ENCODE measurements around the gene DERL2. TPM values are rescaled to one million over a fixed set of nuclear protein-coding genes. Genes with fewer than 3 reads are reported as not detected.

Gene DERL2
- total and polyA plus RNA-seq, 7 experiments from 2014 or later, result 50.2 to 84.4 (median 72.0) TPM

DNA sequence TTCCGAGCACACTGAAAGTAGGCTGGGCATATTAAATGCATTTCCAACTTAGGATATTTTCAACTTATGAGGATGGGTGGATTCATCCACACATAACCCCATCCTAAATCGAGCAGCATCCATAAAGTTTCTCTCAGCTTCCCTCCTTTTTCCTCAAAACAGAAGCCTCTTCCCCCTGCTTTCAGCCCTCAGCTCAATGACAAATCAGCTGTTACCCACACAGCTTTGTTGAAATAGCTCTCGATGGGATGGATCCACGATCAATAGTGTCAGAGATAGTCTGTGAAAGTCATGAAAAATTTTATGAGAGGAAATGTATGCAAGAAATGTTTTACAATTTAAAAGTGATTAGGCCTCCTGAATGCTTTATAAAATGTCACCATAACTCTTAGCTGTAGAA is 19.7 kb downstream of the DERL2 start:
- peaks cover 33 to 50% (median 43%) of the 10 kb centered on the region in 7 donors for H3K4me1 Mint-ChIP-seq
- POLR2A ChIA-PET, result interaction anchor here (0.6 to 0.8 kb wide), 2 partner anchors 16 to 19 kb away, joined by 3 read pairs; no protein-coding TSS in a partner anchor
- DNase-seq, result no peak
- Histone ChIP-seq H3K27me3 (ENCODE audit: control insufficient read depth in 2 of 2, insufficient read depth in 2 of 2, low read length in 2 of 2) (no peaks in the 10 kb centered on the region), H3K4me1 (ENCODE audit: control insufficient read depth in 2 of 2, insufficient read depth in 2 of 2, low read length in 2 of 2) (peaks cover 11 to 12% of the 10 kb centered on the region in 2 donors), H3K27ac (ENCODE audit: low read depth, low read length) (no peak overlapping the region), H3K9me3 (ENCODE audit: control insufficient read depth in 2 of 3, low read length in 3 of 3) (no peaks in the 10 kb centered on the region), H3K36me3 (ENCODE audit: control insufficient read depth in 2 of 3, insufficient read depth in 3 of 3, low read length in 3 of 3) (peaks cover 0 to 13% (median 0%) of the 10 kb centered on the region in 3 experiments), H3K4me3 (ENCODE audit: low read length) (no peak overlapping the region)
- CTCF ChIA-PET, result interaction anchor here (0.6 kb wide), 1 partner anchor 130 kb away, joined by 4 read pairs; no protein-coding TSS in a partner anchor
- H3K27ac Mint-ChIP-seq, result peak overlapping the region in 1 of 9 donors; percentile 17
- H3K9me3 Mint-ChIP-seq, result no peaks in the 10 kb centered on the region
- H3K36me3 Mint-ChIP-seq, result peaks cover 0 to 8% (median 4%) of the 10 kb centered on the region in 5 donors
- peak overlapping the region in 5 of 10 donors; percentile 7 to 95 (median 59) for H3K4me3 Mint-ChIP-seq
- intact Hi-C loops (cut with micrococcal nuclease), result loop anchor here in 1 of 2 donors (2.0 kb wide), 1 partner anchor 275 kb away; the partner anchor contains the start of gene ZNF594
- ATAC-seq, result no peak
- no peaks in the 10 kb centered on the region for H3K27me3 Mint-ChIP-seq

DNA sequence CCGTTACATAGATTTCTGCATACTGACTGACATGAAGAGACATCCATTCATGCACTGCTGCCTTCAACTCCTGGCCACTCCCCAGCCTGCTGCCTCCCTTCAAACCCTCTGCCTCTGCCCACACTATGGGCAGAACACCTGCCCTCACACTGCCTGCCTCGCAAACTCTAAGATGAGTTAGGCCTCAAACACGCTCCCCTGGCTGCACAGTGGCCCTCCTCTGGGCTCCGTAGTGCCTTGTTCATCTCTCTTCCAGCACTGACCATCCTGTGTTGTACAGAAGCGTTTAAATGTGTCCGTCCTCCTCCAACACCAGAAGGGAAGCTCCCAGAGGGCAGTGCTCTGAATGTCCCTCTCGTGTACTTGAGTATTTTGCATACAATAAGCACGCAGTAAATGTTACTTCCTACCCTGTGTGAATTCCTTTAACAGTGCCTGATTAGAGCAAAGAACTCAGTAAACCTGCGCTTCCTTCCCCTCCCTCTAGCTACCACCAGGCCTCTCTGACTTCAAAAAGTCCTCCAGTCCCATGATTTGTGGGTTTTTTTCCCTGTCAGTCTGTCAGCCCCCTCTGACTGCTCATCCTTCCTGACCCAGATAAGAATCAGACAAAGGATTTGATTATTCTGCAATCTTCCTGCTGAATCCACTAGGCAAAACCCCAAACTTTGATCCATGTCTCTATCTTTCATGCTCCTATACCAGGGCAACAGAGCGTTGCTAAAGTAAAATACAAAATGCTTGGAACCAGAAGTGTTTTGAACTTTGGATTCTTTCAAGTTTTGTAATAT is 21.1 kb downstream of the DERL2 start:
- ChIA-PET CTCF (interaction anchor here (0.9 kb wide), 1 partner anchor 25 kb away, joined by 3 read pairs; no protein-coding TSS in a partner anchor), POLR2A (no interaction called here)
- Mint-ChIP-seq H3K9me3 (no peaks in the 10 kb centered on the region), H3K36me3 (peaks cover 4 to 13% (median 9%) of the 10 kb centered on the region in 5 donors), H3K4me3 (no peak overlapping the region), H3K4me1 (peaks cover 33 to 48% (median 43%) of the 10 kb centered on the region in 7 donors), H3K27me3 (no peaks in the 10 kb centered on the region), H3K27ac (peak overlapping the region in 3 of 9 donors; percentile 1 to 63 (median 36))
- Histone ChIP-seq H3K27me3 (ENCODE audit: control insufficient read depth in 2 of 2, insufficient read depth in 2 of 2, low read length in 2 of 2) (no peaks in the 10 kb centered on the region), H3K27ac (ENCODE audit: low read depth, low read length) (no peak overlapping the region), H3K4me1 (ENCODE audit: control insufficient read depth in 2 of 2, insufficient read depth in 2 of 2, low read length in 2 of 2) (peaks cover 11 to 12% of the 10 kb centered on the region in 2 donors), H3K36me3 (ENCODE audit: control insufficient read depth in 2 of 3, insufficient read depth in 3 of 3, low read length in 3 of 3) (peaks cover 0 to 26% (median 0%) of the 10 kb centered on the region in 3 experiments), H3K4me3 (ENCODE audit: low read length) (no peak overlapping the region), H3K9me3 (ENCODE audit: control insufficient read depth in 2 of 3, low read length in 3 of 3) (no peaks in the 10 kb centered on the region)
- ATAC-seq (no peak), DNase-seq (no peak)
- intact Hi-C loops (cut with micrococcal nuclease), result no loop called here

DNA sequence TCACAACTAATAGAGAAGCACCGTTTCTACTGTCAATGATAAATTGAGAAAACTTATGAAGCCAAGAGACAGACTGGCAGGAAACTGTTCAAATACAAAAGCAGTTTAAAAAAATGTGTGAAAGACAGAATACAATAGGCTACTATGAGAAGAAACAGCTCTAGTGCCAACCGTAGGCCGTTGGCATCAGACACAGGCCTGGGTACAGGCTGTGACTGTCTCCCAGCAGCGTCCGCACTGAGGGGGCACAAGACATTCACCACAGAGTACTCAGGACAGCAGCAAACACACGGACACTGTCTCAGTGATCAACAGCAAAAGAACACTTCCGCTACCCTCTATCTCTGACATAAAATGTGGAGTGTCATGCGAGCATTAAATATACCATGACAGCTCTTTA is 39.2 kb downstream of the DERL2 start:
- no peak for ATAC-seq
- no peaks in the 10 kb centered on the region for H3K9me3 Mint-ChIP-seq
- H3K4me3 Mint-ChIP-seq, result no peak overlapping the region
- H3K4me1 Mint-ChIP-seq, result peaks cover 0 to 2% (median 0%) of the 10 kb centered on the region in 7 donors
- Histone ChIP-seq H3K36me3 (ENCODE audit: control insufficient read depth in 2 of 3, insufficient read depth in 3 of 3, low read length in 3 of 3) (peaks cover 0 to 58% (median 7%) of the 10 kb centered on the region in 3 experiments), H3K4me3 (ENCODE audit: low read length) (no peak overlapping the region), H3K27ac (ENCODE audit: low read depth, low read length) (no peak overlapping the region), H3K27me3 (ENCODE audit: control insufficient read depth in 2 of 2, insufficient read depth in 2 of 2, low read length in 2 of 2) (no peaks in the 10 kb centered on the region), H3K4me1 (ENCODE audit: control insufficient read depth in 2 of 2, insufficient read depth in 2 of 2, low read length in 2 of 2) (no peaks in the 10 kb centered on the region), H3K9me3 (ENCODE audit: control insufficient read depth in 2 of 3, low read length in 3 of 3) (no peaks in the 10 kb centered on the region)
- intact Hi-C loops (cut with micrococcal nuclease), result no loop called here
- H3K27ac Mint-ChIP-seq, result no peak overlapping the region
- no peak for DNase-seq
- CTCF ChIA-PET, result no interaction called here
- H3K36me3 Mint-ChIP-seq, result peaks cover 9 to 47% (median 19%) of the 10 kb centered on the region in 5 donors
- H3K27me3 Mint-ChIP-seq, result no peaks in the 10 kb centered on the region
- POLR2A ChIA-PET, result interaction anchor here (0.6 kb wide), 1 partner anchor 1194 kb away, joined by 3 read pairs; the partner anchor contains the start of gene TXNDC17

DNA sequence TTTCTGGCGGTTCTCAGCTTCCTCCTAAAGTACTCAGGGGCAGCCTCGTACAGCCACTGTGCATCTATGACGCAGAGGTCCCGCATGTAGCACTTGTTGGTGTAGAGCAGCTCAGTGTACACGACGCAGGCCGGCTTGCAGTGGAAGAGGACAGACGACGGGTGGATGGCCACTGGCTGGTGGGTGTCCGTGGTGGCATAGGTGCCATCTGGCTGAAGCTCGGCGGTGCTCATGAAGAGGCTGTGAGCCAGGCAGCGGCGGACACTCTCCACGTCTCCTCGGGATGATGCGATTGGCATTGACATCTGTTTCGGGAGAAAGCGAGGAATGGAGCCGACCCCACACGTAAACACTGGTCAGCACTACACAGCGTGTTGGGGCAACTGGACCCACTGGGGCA is 41.8 kb downstream of the DERL2 start:
- no peaks in the 10 kb centered on the region for H3K9me3 Mint-ChIP-seq
- ATAC-seq (no peak), DNase-seq (no peak)
- H3K27ac Mint-ChIP-seq, result peak overlapping the region in 1 of 9 donors; percentile 10
- ChIA-PET POLR2A (no interaction called here), CTCF (interaction anchor here (0.6 kb wide), 3 partner anchors 56 to 1577 kb away, joined by 3 to 4 read pairs (median 3); no protein-coding TSS in a partner anchor)
- H3K4me3 Mint-ChIP-seq, result no peak overlapping the region
- Histone ChIP-seq H3K27ac (ENCODE audit: low read depth, low read length) (no peak overlapping the region), H3K4me3 (ENCODE audit: low read length) (no peak overlapping the region), H3K36me3 (ENCODE audit: control insufficient read depth in 2 of 3, insufficient read depth in 3 of 3, low read length in 3 of 3) (peaks cover 0 to 43% (median 7%) of the 10 kb centered on the region in 3 experiments), H3K4me1 (ENCODE audit: control insufficient read depth in 2 of 2, insufficient read depth in 2 of 2, low read length in 2 of 2) (peaks cover 7% of the 10 kb centered on the region in 2 donors), H3K9me3 (ENCODE audit: control insufficient read depth in 2 of 3, low read length in 3 of 3) (no peaks in the 10 kb centered on the region), H3K27me3 (ENCODE audit: control insufficient read depth in 2 of 2, insufficient read depth in 2 of 2, low read length in 2 of 2) (no peaks in the 10 kb centered on the region)
- H3K4me1 Mint-ChIP-seq, result peaks cover 3 to 14% (median 7%) of the 10 kb centered on the region in 7 donors
- intact Hi-C loops (cut with micrococcal nuclease), result no loop called here
- H3K36me3 Mint-ChIP-seq, result peaks cover 4 to 37% (median 18%) of the 10 kb centered on the region in 5 donors
- H3K27me3 Mint-ChIP-seq, result no peaks in the 10 kb centered on the region

DNA sequence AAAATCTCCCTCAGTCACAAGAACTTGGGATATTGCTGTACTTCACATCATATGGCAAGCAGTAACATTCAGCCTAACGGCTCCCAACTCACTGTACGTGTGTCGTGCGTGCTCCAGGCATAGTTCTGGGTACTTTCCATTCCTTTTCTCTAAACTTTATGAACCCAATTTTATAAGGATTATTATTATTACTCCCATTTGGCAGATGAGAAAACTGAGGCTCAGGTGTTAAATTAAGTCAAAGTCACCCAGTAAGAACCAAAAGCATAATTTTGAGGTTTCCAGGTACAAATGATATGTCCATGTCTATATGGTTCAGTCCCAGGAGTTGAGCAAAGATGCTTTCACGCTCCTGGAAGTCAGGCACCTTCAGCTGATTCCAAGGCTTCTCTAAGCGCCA is 42.2 kb downstream of the DERL2 start:
- Mint-ChIP-seq H3K4me1 (peaks cover 3 to 15% (median 10%) of the 10 kb centered on the region in 7 donors), H3K27me3 (no peaks in the 10 kb centered on the region), H3K4me3 (no peak overlapping the region), H3K36me3 (peaks cover 4 to 34% (median 17%) of the 10 kb centered on the region in 5 donors), H3K9me3 (no peaks in the 10 kb centered on the region), H3K27ac (no peak overlapping the region)
- no peak for DNase-seq
- H3K27ac ChIP-seq (ENCODE audit: low read depth, low read length), result no peak overlapping the region
- no peaks in the 10 kb centered on the region for H3K27me3 ChIP-seq (ENCODE audit: control insufficient read depth in 2 of 2, insufficient read depth in 2 of 2, low read length in 2 of 2)
- H3K9me3 ChIP-seq (ENCODE audit: control insufficient read depth in 2 of 3, low read length in 3 of 3), result no peaks in the 10 kb centered on the region
- intact Hi-C loops (cut with micrococcal nuclease), result no loop called here
- no peak for ATAC-seq
- H3K4me3 ChIP-seq (ENCODE audit: low read length), result no peak overlapping the region
- peaks cover 0 to 43% (median 7%) of the 10 kb centered on the region in 3 experiments for H3K36me3 ChIP-seq (ENCODE audit: control insufficient read depth in 2 of 3, insufficient read depth in 3 of 3, low read length in 3 of 3)
- CTCF ChIA-PET, result interaction anchor here (0.6 kb wide), 2 partner anchors 351 to 1578 kb away, joined by 3 to 4 read pairs; no protein-coding TSS in a partner anchor
- peaks cover 8% of the 10 kb centered on the region in 2 donors for H3K4me1 ChIP-seq (ENCODE audit: control insufficient read depth in 2 of 2, insufficient read depth in 2 of 2, low read length in 2 of 2)
- POLR2A ChIA-PET, result no interaction called here

DNA sequence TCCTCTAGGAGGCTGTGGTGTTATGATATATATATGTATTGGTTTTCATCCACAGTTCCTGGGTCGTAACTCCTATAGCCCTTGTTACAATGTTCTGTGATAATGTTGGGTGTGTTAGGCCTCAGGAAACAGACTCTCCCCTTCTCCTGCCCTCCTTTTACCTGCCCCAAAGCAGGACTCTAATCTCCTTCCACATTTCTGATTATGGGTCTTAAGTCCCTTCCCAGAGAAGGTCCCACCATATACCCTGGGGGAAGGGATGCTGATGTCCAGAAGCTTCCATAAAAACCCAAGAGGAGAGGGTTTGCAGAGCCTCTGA is 46.6 kb downstream of the DERL2 start:
- peaks cover 0 to 27% (median 8%) of the 10 kb centered on the region in 5 donors for H3K36me3 Mint-ChIP-seq
- intact Hi-C loops (cut with micrococcal nuclease), result loop anchor here (1.0 to 2.0 kb wide), 9 partner anchors 20 to 248 kb away; partner anchors contain the start of genes DERL2 (in 2 of the 2), MIS12 (in 2 of the 2), NUP88 (in 2 of the 2) and RABEP1 (in 2 of the 2)

More for the DNA sequence above, 46.6 kb downstream of the DERL2 start:
- Histone ChIP-seq H3K4me3 (ENCODE audit: low read length) (peak overlapping the region; percentile 80), H3K27ac (ENCODE audit: low read depth, low read length) (peak overlapping the region; percentile 89), H3K9me3 (ENCODE audit: control insufficient read depth in 2 of 3, low read length in 3 of 3) (no peaks in the 10 kb centered on the region), H3K4me1 (ENCODE audit: control insufficient read depth in 2 of 2, insufficient read depth in 2 of 2, low read length in 2 of 2) (peaks cover 19 to 28% of the 10 kb centered on the region in 2 donors), H3K36me3 (ENCODE audit: control insufficient read depth in 2 of 3, insufficient read depth in 3 of 3, low read length in 3 of 3) (peaks cover 0 to 35% (median 10%) of the 10 kb centered on the region in 3 experiments), H3K27me3 (ENCODE audit: control insufficient read depth in 2 of 2, insufficient read depth in 2 of 2, low read length in 2 of 2) (no peaks in the 10 kb centered on the region)
- no peaks in the 10 kb centered on the region for H3K9me3 Mint-ChIP-seq
- peaks cover 16 to 43% (median 37%) of the 10 kb centered on the region in 7 donors for H3K4me1 Mint-ChIP-seq
- peak overlapping the region; percentile 90 to 98 (median 94) for H3K27ac Mint-ChIP-seq
- ChIA-PET CTCF (interaction anchor here (0.6 to 2.4 kb wide), 15 partner anchors 9 to 248 kb away, joined by 3 to 9 read pairs (median 3); partner anchors contain the start of genes DHX33, NUP88, RPAIN and ZNF594), POLR2A (interaction anchor here (0.6 to 5.5 kb wide), 13 partner anchors 9 to 226 kb away, joined by 3 to 46 read pairs (median 3); partner anchors contain the start of genes DERL2, DHX33, MIS12 and NUP88)
- H3K4me3 Mint-ChIP-seq, result peak overlapping the region; percentile 80 to 95 (median 90)
- DNase-seq (no peak), ATAC-seq (no peak)
- H3K27me3 Mint-ChIP-seq, result no peaks in the 10 kb centered on the region
